IMR-90 (cell line): ENCODE measurements around the gene TNRC18.

Experiments
- CEBPB ChIP-seq: IDR thresholded peaks from 2 replicates; pipeline ENCODE4 v1.6.1; 2012; ENCODE audit warnings: low read depth, low read length, improper control_type of control experiment
- FOS ChIP-seq: fragments of 150-350 bp; IDR thresholded peaks from 2 replicates; pipeline ENCODE4 v1.6.1; 2016; ENCODE audit warnings: low read depth, low read length
- MAFK ChIP-seq: IDR thresholded peaks from 2 replicates; pipeline ENCODE4 v1.6.1; 2012; ENCODE audit warnings: low read depth, low read length, improper control_type of control experiment
- MAZ ChIP-seq: IDR thresholded peaks from 2 replicates; pipeline ENCODE4 v1.6.1; 2012; ENCODE audit warnings: low read depth, mild to moderate bottlenecking, low read length, improper control_type of control experiment, moderate library complexity, borderline replicate concordance
- MXI1 ChIP-seq: IDR thresholded peaks from 2 replicates; pipeline ENCODE4 v1.6.1; 2012; ENCODE audit warnings: low read depth, mild to moderate bottlenecking, low read length, moderate library complexity, borderline replicate concordance
- NFE2L2 ChIP-seq: fragments of 150-350 bp; IDR thresholded peaks from 2 replicates; pipeline ENCODE4 v1.6.1; 2016; ENCODE audit warnings: low read depth, mild to moderate bottlenecking, low read length
- POLR2A ChIP-seq: IDR thresholded peaks from 2 replicates; pipeline ENCODE4 v1.6.1; 2012; ENCODE audit warnings: mild to moderate bottlenecking, low read depth, low read length
- RAD21 ChIP-seq: IDR thresholded peaks from 2 replicates; pipeline ENCODE4 v1.6.1; 2012; ENCODE audit warnings: low read length, improper control_type of control experiment
- RCOR1 ChIP-seq: IDR thresholded peaks from 2 replicates; pipeline ENCODE4 v1.6.1; 2012; ENCODE audit warnings: mild to moderate bottlenecking, low read length, improper control_type of control experiment; ENCODE audit not compliant: insufficient replicate concordance
- RFX5 ChIP-seq: IDR thresholded peaks from 2 replicates; pipeline ENCODE4 v1.8.0; 2012; ENCODE audit warnings: low read depth, mild to moderate bottlenecking, low read length, moderate library complexity
- SMC3 ChIP-seq: fragments of 150-350 bp; IDR thresholded peaks from 2 replicates; pipeline ENCODE4 v1.6.1; 2016; ENCODE audit warnings: low read depth, mild to moderate bottlenecking, antibody characterized with exemption, low read length, moderate library complexity
- TF ChIP-seq, protein P1 (sequence below): conservative IDR thresholded peaks from 2 replicates; pipeline ENCODE4 v1.5.1; 2012; ENCODE audit warnings: mild to moderate bottlenecking, low read depth, low read length, improper control_type of control experiment
- TF ChIP-seq, protein P2 (sequence below): fragments of 150-350 bp; IDR thresholded peaks from 2 replicates; pipeline ENCODE4 v1.6.1; 2016; ENCODE audit warnings: low read depth, mild to moderate bottlenecking, low read length, moderate library complexity, borderline replicate concordance

- TF ChIP-seq, protein P1, sequence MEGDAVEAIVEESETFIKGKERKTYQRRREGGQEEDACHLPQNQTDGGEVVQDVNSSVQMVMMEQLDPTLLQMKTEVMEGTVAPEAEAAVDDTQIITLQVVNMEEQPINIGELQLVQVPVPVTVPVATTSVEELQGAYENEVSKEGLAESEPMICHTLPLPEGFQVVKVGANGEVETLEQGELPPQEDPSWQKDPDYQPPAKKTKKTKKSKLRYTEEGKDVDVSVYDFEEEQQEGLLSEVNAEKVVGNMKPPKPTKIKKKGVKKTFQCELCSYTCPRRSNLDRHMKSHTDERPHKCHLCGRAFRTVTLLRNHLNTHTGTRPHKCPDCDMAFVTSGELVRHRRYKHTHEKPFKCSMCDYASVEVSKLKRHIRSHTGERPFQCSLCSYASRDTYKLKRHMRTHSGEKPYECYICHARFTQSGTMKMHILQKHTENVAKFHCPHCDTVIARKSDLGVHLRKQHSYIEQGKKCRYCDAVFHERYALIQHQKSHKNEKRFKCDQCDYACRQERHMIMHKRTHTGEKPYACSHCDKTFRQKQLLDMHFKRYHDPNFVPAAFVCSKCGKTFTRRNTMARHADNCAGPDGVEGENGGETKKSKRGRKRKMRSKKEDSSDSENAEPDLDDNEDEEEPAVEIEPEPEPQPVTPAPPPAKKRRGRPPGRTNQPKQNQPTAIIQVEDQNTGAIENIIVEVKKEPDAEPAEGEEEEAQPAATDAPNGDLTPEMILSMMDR: no peak
- TF ChIP-seq MAFK (no peak), POLR2A (no peak), RAD21 (no peak), NFE2L2 (no peak), CEBPB (no peak), MXI1 (no peak), SMC3 (no peak), MAZ (no peak), FOS (no peak), RFX5 (no peak), RCOR1 (no peak)
- TF ChIP-seq, protein P2, sequence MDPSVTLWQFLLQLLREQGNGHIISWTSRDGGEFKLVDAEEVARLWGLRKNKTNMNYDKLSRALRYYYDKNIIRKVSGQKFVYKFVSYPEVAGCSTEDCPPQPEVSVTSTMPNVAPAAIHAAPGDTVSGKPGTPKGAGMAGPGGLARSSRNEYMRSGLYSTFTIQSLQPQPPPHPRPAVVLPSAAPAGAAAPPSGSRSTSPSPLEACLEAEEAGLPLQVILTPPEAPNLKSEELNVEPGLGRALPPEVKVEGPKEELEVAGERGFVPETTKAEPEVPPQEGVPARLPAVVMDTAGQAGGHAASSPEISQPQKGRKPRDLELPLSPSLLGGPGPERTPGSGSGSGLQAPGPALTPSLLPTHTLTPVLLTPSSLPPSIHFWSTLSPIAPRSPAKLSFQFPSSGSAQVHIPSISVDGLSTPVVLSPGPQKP: no peak
Measured at GRCh38 chr7:5455175-5455574, 31.5 kb upstream of the TNRC18 start.
